Measurements from ENCODE around the gene CSMD2.

The CSMD2 gene

DNA sequence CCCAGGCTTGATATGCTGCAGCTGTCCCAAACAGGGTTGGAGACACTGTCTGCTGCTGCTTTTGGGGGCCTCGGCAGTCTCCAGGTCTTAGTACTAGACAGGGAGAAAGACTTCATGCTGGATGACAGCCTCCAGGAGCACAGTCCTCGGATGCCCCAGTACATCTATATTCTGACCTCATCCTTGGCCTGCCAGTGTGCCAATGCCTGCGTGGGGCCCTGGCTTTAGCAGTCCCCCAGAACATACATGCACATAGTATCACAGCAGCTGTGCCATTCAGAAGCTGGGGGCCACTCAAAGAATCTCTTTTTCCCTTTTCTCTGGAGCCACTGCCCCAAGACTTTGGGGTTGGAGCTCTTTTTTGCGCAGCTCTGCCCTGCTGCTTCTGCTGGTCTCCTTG is 697.0 kb downstream of the CSMD2 start:
- no peak for DNase-seq (ENCODE audit: low read depth in 2 of 3, low spot score in 1 of 3)

- no peak for DNase-seq (ENCODE audit: low read depth in 2 of 3, low spot score in 1 of 3)
Measured at GRCh38 chr1:33466159-33466558, 698.9 kb downstream of the CSMD2 start.

- DNase-seq (ENCODE audit: low read depth in 2 of 3, low spot score in 1 of 3): no peak
Measured at GRCh38 chr1:33465316-33465715, 699.7 kb downstream of the CSMD2 start.

DNA sequence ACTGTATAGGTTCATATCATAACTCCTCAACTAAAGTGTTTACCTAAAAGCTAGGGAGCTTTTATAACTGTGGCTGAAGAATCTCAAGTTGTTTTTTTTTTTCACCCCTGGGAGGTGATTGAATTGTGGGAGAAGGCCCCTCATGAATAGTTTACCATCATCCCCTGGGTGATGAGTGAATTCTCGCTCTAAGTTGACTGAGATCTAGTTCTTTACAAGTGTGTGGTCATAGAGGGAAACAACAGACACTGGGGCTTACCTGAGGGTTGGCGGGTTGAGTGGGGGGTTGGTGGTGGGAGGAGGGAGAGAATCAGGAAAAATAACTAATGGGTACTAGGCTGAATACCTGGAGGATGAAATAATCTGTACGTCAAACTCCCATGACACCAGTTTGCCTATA is 700.5 kb downstream of the CSMD2 start:
- no peak for DNase-seq (ENCODE audit: low read depth in 2 of 3, low spot score in 1 of 3)

Measured in stimulated activated CD4-positive, alpha-beta T cell treated with anti-CD3 and anti-CD28 coated beads, Interleukin-12 subunit alpha, Interleukin-12 subunit beta, amount 100 ng/mL, for 48 hours (primary cell).